Adipose tissue (tissue), 3 donors: ENCODE results near the gene CCDC174. TPM values are rescaled to one million over a fixed set of nuclear protein-coding genes. Genes with fewer than 3 reads are reported as not detected.

Source experiments
- H3K27ac ChIP-seq: one replicate; pipeline ENCODE4 v1.5.1; 2013; ENCODE audit warnings: low read depth, low read length
- WGBS, 3 donors: extraction: QIAGEN DNeasy Blood & Tissue Kit; methylation state at CpG; one replicate each; pipeline ENCODE4 v1.1.7; 2013; 5-methylcytosine and 5-hydroxymethylcytosine counted together
- polyA plus RNA-seq, 3 donors: library from polyadenylated mRNA; stranded (reverse); fragments of 200-250 nt; gene quantifications; one replicate each; pipeline ENCODE4 v1.2.3, GENCODE V29; 2013
- donor health status: healthy with polysubstance abuse.
- donor health status: Bipolar disorder and iron deficiency.
- donor health status: healthy.

The CCDC174 gene
- polyA plus RNA-seq, 3 donors, result 9.4 to 10.7 (median 10.3) TPM

- no peak overlapping the region for H3K27ac ChIP-seq
- WGBS, 3 donors, result 31 to 65% (median 62%) methylated on average over 6 of the region's 6 CpGs
Observed at GRCh38 chr3:14622368-14622767, 29.2 kb upstream of the CCDC174 start.

DNA sequence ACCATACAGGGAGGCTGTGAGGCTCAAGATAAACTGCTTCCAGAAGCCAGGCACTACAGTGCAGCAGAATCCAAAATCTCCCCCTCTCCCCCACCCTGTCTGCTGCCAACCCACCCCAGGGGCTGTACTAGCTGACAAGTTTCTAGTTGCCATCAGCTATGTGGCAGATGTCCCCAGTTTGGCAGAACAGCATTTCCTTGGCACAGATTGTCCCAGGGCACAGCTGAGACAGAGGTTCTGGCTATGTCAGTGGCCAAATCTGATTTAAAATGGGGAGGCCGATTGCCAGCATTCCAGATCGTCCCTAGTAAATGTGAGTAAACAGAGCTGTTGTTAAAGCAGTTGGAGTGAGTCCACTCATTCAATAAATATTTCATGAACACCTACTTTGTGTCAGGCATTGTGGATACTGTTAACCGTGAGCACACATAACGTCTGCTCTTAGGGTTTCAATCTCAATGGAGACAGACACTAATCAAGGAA, 28.0 kb upstream of the CCDC174 start:
- no peak overlapping the region for H3K27ac ChIP-seq
- 46 to 58% (median 57%) methylated on average over 4 of the region's 4 CpGs for WGBS, 3 donors

GRCh38 chr3:14624498-14624897, 27.1 kb upstream of the CCDC174 start:
- H3K27ac ChIP-seq, result no peak overlapping the region

- H3K27ac ChIP-seq, result no peak overlapping the region
- 78 to 86% (median 86%) methylated on average over 6 of the region's 6 CpGs for WGBS, 3 donors
Observed at GRCh38 chr3:14625443-14625842, 26.1 kb upstream of the CCDC174 start.

DNA sequence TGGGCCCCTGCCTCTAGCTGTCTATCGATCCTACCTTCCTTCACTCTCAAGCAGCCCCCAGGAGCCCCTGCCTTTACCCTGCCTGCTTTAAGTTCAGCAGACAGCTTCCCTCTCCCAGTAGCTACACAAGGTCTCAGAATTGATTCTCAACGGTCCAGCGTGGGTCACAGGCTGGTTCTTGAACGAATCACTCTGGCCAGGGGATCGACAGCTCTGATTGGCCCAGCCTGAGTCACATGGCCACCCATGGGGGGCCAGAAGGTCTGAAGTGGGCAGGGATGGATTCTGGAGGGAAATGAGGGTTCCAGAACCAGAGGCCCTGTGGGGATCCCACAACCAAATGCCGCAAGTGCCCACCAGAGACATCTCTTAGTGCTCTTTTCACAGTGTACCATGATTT, 23.7 kb upstream of the CCDC174 start:
- H3K27ac ChIP-seq, result no peak overlapping the region
- WGBS, 3 donors, result 79 to 85% (median 81%) methylated on average over 6 of the region's 6 CpGs

DNA sequence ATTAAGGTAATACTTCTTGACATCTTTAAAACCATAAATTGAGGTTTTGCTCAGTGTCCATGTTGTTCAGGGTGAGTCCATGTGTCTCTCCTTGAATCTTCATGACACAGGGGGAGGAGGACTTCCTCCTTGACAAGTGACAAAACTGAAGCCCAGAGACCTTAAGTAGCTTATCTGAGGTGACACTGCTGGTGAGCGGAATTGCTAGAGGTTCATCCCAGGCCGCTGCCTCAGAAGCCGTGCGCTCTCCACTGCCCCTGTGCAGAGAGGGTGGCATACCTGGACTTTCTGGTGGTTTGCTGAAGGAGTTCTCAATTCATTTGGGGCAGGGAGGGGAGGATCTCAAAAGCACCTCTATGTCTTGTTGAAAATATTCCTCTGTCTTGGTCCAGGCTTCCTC, 23.2 kb upstream of the CCDC174 start:
- WGBS, 3 donors, result 73 to 78% (median 75%) methylated on average over 4 of the region's 4 CpGs
- no peak overlapping the region for H3K27ac ChIP-seq

DNA sequence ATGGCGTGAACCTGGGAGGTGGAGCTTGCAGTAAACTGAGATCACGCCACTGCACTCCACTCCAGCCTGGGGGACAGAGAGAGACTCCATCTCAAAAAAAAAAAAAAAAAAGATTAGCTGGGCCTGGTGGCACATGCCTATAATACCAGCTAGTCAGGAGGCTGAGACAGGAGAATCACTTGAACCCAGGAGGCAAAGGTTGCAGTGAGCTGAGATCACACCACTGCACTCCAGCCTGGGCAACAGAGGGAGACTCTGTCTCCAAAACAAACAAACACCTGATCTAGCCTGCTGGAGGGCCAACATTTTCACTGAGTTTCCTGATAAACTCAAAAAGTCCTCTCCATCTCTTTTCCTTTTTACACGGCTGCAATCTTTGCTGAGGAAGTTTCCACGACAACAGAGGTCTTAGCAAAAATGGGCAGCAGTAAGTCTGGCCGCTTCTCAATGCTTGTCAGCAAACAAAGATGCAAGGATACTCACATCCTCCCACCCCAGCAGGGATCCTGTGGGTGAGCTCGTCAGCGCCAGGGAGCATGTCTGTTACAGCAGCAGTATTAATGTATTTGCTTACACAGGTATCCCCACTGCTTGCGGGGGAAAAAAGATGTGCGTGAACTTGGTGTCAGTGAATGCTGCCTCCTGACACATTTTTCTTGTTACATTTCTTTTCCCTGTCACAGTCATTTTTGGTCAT, 21.0 kb upstream of the CCDC174 start:
- no peak overlapping the region for H3K27ac ChIP-seq
- 78 to 83% (median 81%) methylated on average over 9 of the region's 9 CpGs for WGBS, 3 donors

GRCh38 chr3:14631101-14631497, 20.5 kb upstream of the CCDC174 start:
- H3K27ac ChIP-seq, result no peak overlapping the region
- 78 to 89% (median 79%) methylated on average over 5 of the region's 5 CpGs for WGBS, 3 donors

DNA sequence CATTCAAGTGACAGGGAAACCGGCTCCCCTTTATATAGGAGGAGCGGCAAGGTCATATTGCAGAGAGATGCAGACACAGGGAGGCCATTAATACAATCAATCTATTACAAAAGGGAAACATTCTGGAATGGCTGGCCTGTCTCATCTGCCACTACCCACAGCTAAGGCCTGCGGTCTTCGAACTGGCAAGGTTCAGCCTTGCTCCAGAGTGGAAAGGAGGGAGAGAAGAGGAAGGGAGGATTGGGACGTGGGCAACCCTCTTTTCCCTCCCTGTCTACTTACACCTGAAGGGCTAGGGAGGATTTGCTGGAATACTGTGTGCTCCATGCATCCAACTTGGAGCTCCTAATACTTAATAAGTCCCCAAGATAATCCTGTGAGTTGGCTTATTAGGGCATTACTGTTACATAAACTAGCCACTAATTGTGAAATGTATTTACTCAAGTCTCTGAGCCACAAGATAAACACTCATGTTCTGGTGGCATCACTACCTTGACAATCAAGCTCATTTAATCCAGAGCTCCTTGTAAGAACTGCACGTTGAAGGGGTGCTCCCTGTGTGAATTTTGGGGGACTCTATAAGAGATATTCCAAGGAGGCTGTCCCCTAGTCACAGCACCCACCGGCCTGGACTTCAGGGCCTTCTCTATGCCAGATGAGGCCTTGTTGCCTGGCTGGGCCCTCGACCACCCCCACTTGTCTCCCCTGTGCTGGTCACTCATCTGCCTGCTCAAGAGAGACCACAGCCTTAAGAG, 19.7 kb upstream of the CCDC174 start:
- H3K27ac ChIP-seq, result no peak overlapping the region
- WGBS, 3 donors, result 77 to 87% (median 80%) methylated on average over 8 of the region's 8 CpGs

GRCh38 chr3:14632442-14632930, 19.1 kb upstream of the CCDC174 start:
- WGBS, 3 donors, result 46 to 75% (median 55%) methylated on average over 4 of the region's 4 CpGs
- no peak overlapping the region for H3K27ac ChIP-seq

GRCh38 chr3:14633417-14633816, 18.1 kb upstream of the CCDC174 start:
- WGBS, 3 donors, result 83 to 92% (median 86%) methylated on average over 6 of the region's 6 CpGs
- no peak overlapping the region for H3K27ac ChIP-seq

- no peak overlapping the region for H3K27ac ChIP-seq
- 29 to 34% (median 33%) methylated on average over 8 of the region's 8 CpGs for WGBS, 3 donors
Observed at GRCh38 chr3:14633819-14634424, 17.6 kb upstream of the CCDC174 start.

GRCh38 chr3:14634763-14635400, 16.7 kb upstream of the CCDC174 start:
- H3K27ac ChIP-seq, result no peak overlapping the region
- 77 to 81% (median 81%) methylated on average over 4 of the region's 4 CpGs for WGBS, 3 donors

GRCh38 chr3:14636496-14637087, 15.0 kb upstream of the CCDC174 start:
- 65 to 74% (median 67%) methylated on average over 4 of the region's 4 CpGs for WGBS, 3 donors
- H3K27ac ChIP-seq, result no peak overlapping the region

GRCh38 chr3:14640157-14640562, 11.4 kb upstream of the CCDC174 start:
- no peak overlapping the region for H3K27ac ChIP-seq
- 47 to 61% (median 59%) methylated on average over 10 of the region's 10 CpGs for WGBS, 3 donors

GRCh38 chr3:14640734-14641133, 10.8 kb upstream of the CCDC174 start:
- no peak overlapping the region for H3K27ac ChIP-seq
- WGBS, 3 donors, result 27 to 32% (median 29%) methylated on average over 2 of the region's 2 CpGs

GRCh38 chr3:14641346-14641745, 10.2 kb upstream of the CCDC174 start:
- 71 to 85% (median 75%) methylated on average over 4 of the region's 4 CpGs for WGBS, 3 donors
- H3K27ac ChIP-seq, result no peak overlapping the region

GRCh38 chr3:14645453-14645852, 6.1 kb upstream of the CCDC174 start:
- WGBS, 3 donors, result 75 to 87% (median 76%) methylated on average over 5 of the region's 5 CpGs
- no peak overlapping the region for H3K27ac ChIP-seq
